IPS-20b (cell line): ENCODE data around the gene DAPK1.
"Not testable (repeated sequence)": the region's sequence is repeated elsewhere in the genome, so short reads cannot be mapped to it uniquely, and the experiment has no call there.

Source experiments
- H3K27ac ChIP-seq: one replicate; pipeline ENCODE4 v1.5.1; 2013; ENCODE audit warnings: low read length
- H3K27me3 ChIP-seq: 2 replicates; pipeline ENCODE4 v1.6.1; 2013; ENCODE audit warnings: mild to moderate bottlenecking, low read length, inconsistent platforms; ENCODE audit not compliant: insufficient read depth
- H3K36me3 ChIP-seq: 2 replicates; pipeline ENCODE4 v1.6.1; 2013; ENCODE audit warnings: low read depth, mild to moderate bottlenecking, inconsistent platforms, low read length, moderate library complexity; ENCODE audit not compliant: insufficient read depth
- H3K4me1 ChIP-seq: 2 replicates; pipeline ENCODE4 v1.6.1; 2013; ENCODE audit warnings: mild to moderate bottlenecking, control low read depth, inconsistent platforms, low read length, moderate library complexity; ENCODE audit not compliant: insufficient read depth
- H3K4me3 ChIP-seq: 2 replicates; pipeline ENCODE4 v1.5.1; 2013; ENCODE audit warnings: mild to moderate bottlenecking, low read length, inconsistent platforms
- H3K9ac ChIP-seq: 2 replicates; pipeline ENCODE4 v1.6.1; 2013; ENCODE audit warnings: low read depth, mild to moderate bottlenecking, inconsistent platforms, low read length, moderate library complexity
- H3K9me3 ChIP-seq: 2 replicates; pipeline ENCODE4 v1.6.1; 2013; ENCODE audit warnings: mild to moderate bottlenecking, low read depth, low read length, inconsistent platforms; ENCODE audit not compliant: insufficient read depth

The DAPK1 gene

GRCh38 chr9:87740209-87740608, 242.5 kb downstream of the DAPK1 start:
- peaks cover 9% of the 10 kb centered on the region; the same call in 1 of the 2 replicates for H3K9me3 ChIP-seq
- no peak overlapping the region for H3K9ac ChIP-seq
- H3K27ac ChIP-seq: no peak overlapping the region

GRCh38 chr9:87741326-87741725, 243.7 kb downstream of the DAPK1 start:
- H3K36me3 ChIP-seq: no peaks in the 10 kb centered on the region
- H3K27ac ChIP-seq: no peak overlapping the region
- H3K4me3 ChIP-seq: no peak overlapping the region
- H3K9ac ChIP-seq: no peak overlapping the region
- peaks cover 9% of the 10 kb centered on the region; the same call in 1 of the 2 replicates for H3K9me3 ChIP-seq
- H3K4me1 ChIP-seq: no peaks in the 10 kb centered on the region
- H3K27me3 ChIP-seq: no peaks in the 10 kb centered on the region

More at GRCh38 chr9:87740209-87740608, 242.5 kb downstream of the DAPK1 start:
- H3K27me3 ChIP-seq: no peaks in the 10 kb centered on the region
- no peaks in the 10 kb centered on the region for H3K36me3 ChIP-seq
- no peak overlapping the region for H3K4me3 ChIP-seq
- H3K4me1 ChIP-seq: no peaks in the 10 kb centered on the region

GRCh38 chr9:87741891-87742290, 244.2 kb downstream of the DAPK1 start:
- Histone ChIP-seq H3K9ac (no peak overlapping the region), H3K27ac (no peak overlapping the region), H3K36me3 (no peaks in the 10 kb centered on the region), H3K4me1 (no peaks in the 10 kb centered on the region), H3K27me3 (no peaks in the 10 kb centered on the region), H3K4me3 (no peak overlapping the region), H3K9me3 (peaks cover 9% of the 10 kb centered on the region; the same call in 1 of the 2 replicates)

- Histone ChIP-seq H3K9ac (no peak overlapping the region), H3K27ac (no peak overlapping the region), H3K36me3 (no peaks in the 10 kb centered on the region), H3K9me3 (peaks cover 9% of the 10 kb centered on the region; the same call in 1 of the 2 replicates), H3K27me3 (no peaks in the 10 kb centered on the region), H3K4me3 (no peak overlapping the region), H3K4me1 (peaks cover 4% of the 10 kb centered on the region; the same call in 1 of the 2 replicates)
These were observed 245.3 kb downstream of the DAPK1 start for GRCh38 chr9:87742813-87743428.

- H3K9me3 ChIP-seq, H3K9ac ChIP-seq, H3K4me3 ChIP-seq, H3K4me1 ChIP-seq, H3K36me3 ChIP-seq, H3K27ac ChIP-seq, H3K27me3 ChIP-seq: not testable (repeated sequence)
These were observed 246.6 kb downstream of the DAPK1 start for GRCh38 chr9:87744247-87744646.

GRCh38 chr9:87746186-87746585, 248.5 kb downstream of the DAPK1 start:
- no peak overlapping the region for H3K4me3 ChIP-seq
- H3K9ac ChIP-seq: no peak overlapping the region
- H3K9me3 ChIP-seq: peaks cover 9% of the 10 kb centered on the region; the same call in 1 of the 2 replicates
- peaks cover 4% of the 10 kb centered on the region; the same call in 1 of the 2 replicates for H3K4me1 ChIP-seq
- no peaks in the 10 kb centered on the region for H3K27me3 ChIP-seq
- no peak overlapping the region for H3K27ac ChIP-seq
- H3K36me3 ChIP-seq: no peaks in the 10 kb centered on the region

GRCh38 chr9:87748881-87749280, 251.2 kb downstream of the DAPK1 start:
- Histone ChIP-seq H3K27me3 (no peaks in the 10 kb centered on the region), H3K4me3 (no peak overlapping the region), H3K36me3 (no peaks in the 10 kb centered on the region), H3K9ac (no peak overlapping the region), H3K9me3 (peaks cover 6% of the 10 kb centered on the region), H3K27ac (no peak overlapping the region), H3K4me1 (peaks cover 4% of the 10 kb centered on the region; the same call in 1 of the 2 replicates)

- Histone ChIP-seq H3K4me3 (no peak overlapping the region), H3K27me3 (no peaks in the 10 kb centered on the region), H3K4me1 (peaks cover 4% of the 10 kb centered on the region; the same call in 1 of the 2 replicates), H3K27ac (no peak overlapping the region), H3K36me3 (no peaks in the 10 kb centered on the region), H3K9me3 (peaks cover 6% of the 10 kb centered on the region), H3K9ac (no peak overlapping the region)
These were observed 251.8 kb downstream of the DAPK1 start for GRCh38 chr9:87749335-87750035.

GRCh38 chr9:87750726-87751125, 253.1 kb downstream of the DAPK1 start:
- Histone ChIP-seq H3K4me1 (peaks cover 4% of the 10 kb centered on the region; the same call in 1 of the 2 replicates), H3K27ac (no peak overlapping the region), H3K36me3 (no peaks in the 10 kb centered on the region), H3K4me3 (no peak overlapping the region), H3K9ac (no peak overlapping the region), H3K9me3 (peaks cover 6% of the 10 kb centered on the region), H3K27me3 (no peaks in the 10 kb centered on the region)

- Histone ChIP-seq H3K9me3 (peaks cover 6% of the 10 kb centered on the region), H3K27me3 (no peaks in the 10 kb centered on the region), H3K36me3 (no peaks in the 10 kb centered on the region), H3K4me3 (no peak overlapping the region), H3K4me1 (peaks cover 4% of the 10 kb centered on the region; the same call in 1 of the 2 replicates), H3K27ac (no peak overlapping the region), H3K9ac (no peak overlapping the region)
These were observed 253.8 kb downstream of the DAPK1 start for GRCh38 chr9:87751423-87751822.

- no peaks in the 10 kb centered on the region for H3K27me3 ChIP-seq
- no peaks in the 10 kb centered on the region for H3K36me3 ChIP-seq
- H3K9ac ChIP-seq: no peak overlapping the region
- H3K4me3 ChIP-seq: no peak overlapping the region
- no peak overlapping the region for H3K27ac ChIP-seq
- peaks cover 6% of the 10 kb centered on the region for H3K9me3 ChIP-seq
- H3K4me1 ChIP-seq: peaks cover 4% of the 10 kb centered on the region; the same call in 1 of the 2 replicates
These were observed 254.2 kb downstream of the DAPK1 start for GRCh38 chr9:87751868-87752267.

- H3K4me3 ChIP-seq: no peak overlapping the region
These were observed 255.6 kb downstream of the DAPK1 start for GRCh38 chr9:87753313-87753712.

More at GRCh38 chr9:87753313-87753712, 255.6 kb downstream of the DAPK1 start:
- Histone ChIP-seq H3K27me3 (no peaks in the 10 kb centered on the region), H3K36me3 (no peaks in the 10 kb centered on the region), H3K4me1 (no peaks in the 10 kb centered on the region), H3K9me3 (peaks cover 6% of the 10 kb centered on the region), H3K27ac (no peak overlapping the region), H3K9ac (no peak overlapping the region)
